Mucosa of rectum (tissue), 2 donors: Measurements from ENCODE around the gene TMEM72.

ENCODE experiments used
- H3K27ac ChIP-seq, 2 donors: one replicate each; pipeline ENCODE4 v1.7.0; 2013; ENCODE audit warnings: inconsistent platforms in 2 of 2, low read depth in 2 of 2, low read length in 2 of 2
- H3K27me3 ChIP-seq, 2 donors: one replicate each; pipeline ENCODE4 v1.7.0; 2013; ENCODE audit warnings: low read length in 2 of 2; ENCODE audit not compliant: control insufficient read depth in 2 of 2, insufficient read depth in 2 of 2
- H3K36me3 ChIP-seq, 2 donors: one replicate each; pipeline ENCODE4 v1.7.0; 2013; ENCODE audit warnings: low read length in 2 of 2; ENCODE audit not compliant: control insufficient read depth in 2 of 2, insufficient read depth in 2 of 2
- H3K4me1 ChIP-seq, 2 donors: one replicate each; pipeline ENCODE4 v1.7.0; 2013; ENCODE audit warnings: low read length in 2 of 2, mild to moderate bottlenecking in 1 of 2; ENCODE audit not compliant: control insufficient read depth in 2 of 2, insufficient read depth in 2 of 2
- H3K4me3 ChIP-seq, 2 donors: one replicate each; pipeline ENCODE4 v1.7.0; 2013; ENCODE audit warnings: low read length in 2 of 2
- H3K9ac ChIP-seq, 2 donors: one replicate each; pipeline ENCODE4 v1.7.0; 2013; ENCODE audit warnings: low read length in 2 of 2, low read depth in 1 of 2, mild to moderate bottlenecking in 1 of 2
- H3K9me3 ChIP-seq, 2 donors: one replicate each; pipeline ENCODE4 v1.7.0; 2013; ENCODE audit warnings: low read length in 2 of 2; ENCODE audit not compliant: control insufficient read depth in 2 of 2
- donor health status: healthy.
- donor health status: Normal muscosa, but diverticular disease.

TMEM72 gene

DNA sequence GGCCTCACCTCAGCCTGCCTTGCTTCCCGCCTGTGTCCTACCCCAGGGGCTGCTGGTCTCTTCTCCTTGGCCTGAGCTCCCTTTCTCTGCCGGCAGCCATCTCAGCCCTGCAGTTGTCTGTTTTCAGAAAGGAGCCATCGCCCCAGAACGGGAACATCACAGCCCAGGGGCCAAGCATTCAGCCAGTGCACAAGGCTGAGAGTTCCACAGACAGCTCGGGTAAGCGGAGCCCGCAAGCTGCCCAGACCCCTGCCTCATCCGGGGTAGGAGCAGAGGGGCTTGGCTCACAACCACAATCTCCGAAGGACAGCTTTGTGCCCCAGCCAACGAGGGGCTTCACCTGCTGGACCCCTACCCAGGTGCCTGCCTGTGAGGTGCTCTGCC lies 72.8 kb downstream of the TMEM72 start:
- Histone ChIP-seq H3K4me3 (no peak overlapping the region), H3K9me3 (no peaks in the 10 kb centered on the region), H3K9ac (no peak overlapping the region), H3K4me1 (peaks cover 13 to 32% of the 10 kb centered on the region in 2 donors), H3K27me3 (no peaks in the 10 kb centered on the region), H3K36me3 (peaks cover 5 to 8% of the 10 kb centered on the region in 2 donors), H3K27ac (no peak overlapping the region)

DNA sequence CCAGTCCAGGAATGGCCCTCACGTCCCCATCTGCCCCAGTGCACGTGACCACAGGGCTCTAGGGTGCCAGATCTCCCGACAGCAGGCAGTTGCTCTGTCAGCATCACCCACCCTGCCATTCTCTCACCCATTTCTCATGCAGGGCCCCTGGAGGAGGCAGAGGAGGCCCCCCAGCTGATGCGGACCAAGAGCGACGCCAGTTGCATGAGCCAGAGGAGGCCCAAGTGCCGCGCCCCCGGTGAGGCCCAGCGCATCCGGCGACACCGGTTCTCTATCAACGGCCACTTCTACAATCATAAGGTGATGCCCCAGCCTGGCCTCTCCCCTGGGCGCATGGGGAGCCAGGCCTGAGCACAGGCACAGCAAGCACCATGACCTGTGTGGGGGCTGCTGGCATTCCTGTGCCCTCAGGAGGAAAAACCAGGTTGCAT lies 73.5 kb downstream of the TMEM72 start:
- H3K27me3 ChIP-seq, result no peaks in the 10 kb centered on the region
- no peaks in the 10 kb centered on the region for H3K9me3 ChIP-seq
- no peak overlapping the region for H3K9ac ChIP-seq
- H3K27ac ChIP-seq, result peak overlapping the region in 1 of 2 donors; percentile 44
- peaks cover 5 to 24% of the 10 kb centered on the region in 2 donors for H3K4me1 ChIP-seq
- H3K4me3 ChIP-seq, result no peak overlapping the region
- peaks cover 6 to 8% of the 10 kb centered on the region in 2 donors for H3K36me3 ChIP-seq

DNA sequence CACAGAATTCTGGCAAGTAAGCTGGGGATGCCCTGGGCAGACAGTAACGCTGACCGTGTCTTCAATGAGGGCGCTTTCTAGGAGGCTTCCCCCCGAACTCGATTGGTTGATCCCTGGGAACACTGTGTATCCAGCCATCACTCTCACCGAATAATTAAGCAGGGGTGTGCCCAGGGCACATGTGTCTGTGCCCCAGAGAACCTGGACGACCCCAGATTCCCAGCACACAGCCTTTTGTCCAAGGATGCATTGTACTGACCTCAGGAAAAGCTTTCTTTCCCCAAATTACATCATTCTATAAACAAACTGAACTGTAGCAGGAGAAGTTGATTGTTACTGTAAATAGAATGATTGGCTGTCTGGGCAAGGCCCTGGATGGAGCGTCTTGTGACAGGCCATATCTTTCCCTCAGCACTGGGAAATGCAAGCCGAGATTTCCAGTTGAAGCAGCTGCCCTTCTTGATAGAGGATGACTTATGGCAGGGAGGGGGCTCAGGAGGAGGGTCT lies 74.1 kb downstream of the TMEM72 start:
- peaks cover 6 to 8% of the 10 kb centered on the region in 2 donors for H3K36me3 ChIP-seq
- no peak overlapping the region for H3K4me3 ChIP-seq
- no peak overlapping the region for H3K9ac ChIP-seq
- H3K27me3 ChIP-seq, result no peaks in the 10 kb centered on the region
- peaks cover 5 to 22% of the 10 kb centered on the region in 2 donors for H3K4me1 ChIP-seq
- no peaks in the 10 kb centered on the region for H3K9me3 ChIP-seq
- peak overlapping the region in 1 of 2 donors; percentile 44 for H3K27ac ChIP-seq

DNA sequence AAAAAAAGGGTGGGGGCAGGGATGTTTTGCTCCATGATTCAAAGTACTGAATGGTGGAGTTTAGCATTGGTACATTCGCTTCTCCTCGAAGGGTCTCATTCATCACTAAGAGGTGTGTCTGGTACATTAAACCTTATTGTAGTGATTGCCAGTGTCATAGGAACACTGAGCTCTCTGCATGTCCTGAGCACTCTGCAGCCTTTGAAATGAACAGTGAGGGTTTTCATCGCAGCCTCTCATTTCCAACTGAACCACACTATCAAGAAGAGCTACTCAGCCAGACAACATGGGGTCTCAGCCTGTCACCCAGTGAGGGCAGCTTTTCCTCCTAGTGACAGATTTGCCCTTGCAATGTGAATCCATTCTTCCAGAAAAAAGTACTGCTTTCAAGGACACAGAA lies 75.0 kb downstream of the TMEM72 start:
- Histone ChIP-seq H3K27ac (peak overlapping the region in 1 of 2 donors; percentile 40), H3K36me3 (peaks cover 6 to 11% of the 10 kb centered on the region in 2 donors), H3K27me3 (no peaks in the 10 kb centered on the region), H3K9me3 (no peaks in the 10 kb centered on the region), H3K4me1 (peaks cover 0 to 12% of the 10 kb centered on the region in 2 donors), H3K4me3 (no peak overlapping the region), H3K9ac (no peak overlapping the region)
